Keratinocyte (primary cell): ENCODE results near the gene ABCC8. TPM values are rescaled to one million over a fixed set of nuclear protein-coding genes. Genes with fewer than 3 reads are reported as not detected.

ENCODE experiments used
- DNase-seq: peaks from one replicate; pipeline ENCODE4 v3.0.0-alpha.2; 2011; ENCODE audit warnings: low read depth, missing footprints, low spot score
- FAIRE-seq: peaks from 2 replicates; lab custom pipeline; 2011; peaks lifted over from hg19 to GRCh38; lab: Jason Lieb, UNC
- H2AFZ ChIP-seq: 2 replicates; pipeline ENCODE4 v1.6.0; 2012; ENCODE audit warnings: low read length, control low read depth, inconsistent platforms; ENCODE audit not compliant: control insufficient read depth
- H3K27ac ChIP-seq: 2 replicates; pipeline ENCODE4 v1.5.1; 2011; ENCODE audit warnings: low read length; ENCODE audit not compliant: control insufficient read depth, insufficient read depth
- H3K27me3 ChIP-seq: 3 replicates; pipeline ENCODE4 v1.6.0; 2011; ENCODE audit warnings: low read length; ENCODE audit not compliant: control insufficient read depth, insufficient read depth; ENCODE audit errors: extremely low read depth
- H3K36me3 ChIP-seq, 2 experiments: 2 replicates in 1 of 2; 3 replicates in 1 of 2; pipeline ENCODE4 v1.5.1; 2011; ENCODE audit warnings: low read length in 2 of 2, mild to moderate bottlenecking in 1 of 2; ENCODE audit not compliant: control insufficient read depth in 2 of 2, insufficient read depth in 2 of 2; ENCODE audit errors: extremely low read depth in 1 of 2
- H3K4me1 ChIP-seq: 3 replicates; pipeline ENCODE4 v1.5.1; 2011; ENCODE audit warnings: low read length; ENCODE audit not compliant: control insufficient read depth, insufficient read depth; ENCODE audit errors: extremely low read depth
- H3K4me2 ChIP-seq: 3 replicates; pipeline ENCODE4 v1.6.0; 2011; ENCODE audit warnings: low read depth, low read length; ENCODE audit not compliant: control insufficient read depth, insufficient read depth; ENCODE audit errors: extremely low read depth
- H3K4me3 ChIP-seq, 3 experiments: fragments of 200-600 bp in 1 of 3; sonication (generic) in 1 of 3; 2 replicates in 2 of 3; 3 replicates in 1 of 3; pipeline ENCODE4 v1.5.1; 2011 to 2016; ENCODE audit warnings: low read length in 3 of 3, mild to moderate bottlenecking in 3 of 3, control low read depth in 2 of 3, inconsistent platforms in 1 of 3, low read depth in 1 of 3, mixed read lengths in 1 of 3, mixed run types in 1 of 3, moderate library complexity in 1 of 3; ENCODE audit not compliant: control insufficient read depth in 2 of 3, insufficient read depth in 2 of 3; ENCODE audit errors: extremely low read depth in 1 of 3
- H3K79me2 ChIP-seq: 2 replicates; pipeline ENCODE4 v1.6.0; 2012; ENCODE audit warnings: low read length; ENCODE audit not compliant: control insufficient read depth, insufficient read depth
- H3K9ac ChIP-seq: 3 replicates; pipeline ENCODE4 v1.6.0; 2011; ENCODE audit warnings: low read length; ENCODE audit not compliant: control insufficient read depth, insufficient read depth; ENCODE audit errors: extremely low read depth
- H3K9me1 ChIP-seq: 3 replicates; pipeline ENCODE4 v1.6.0; 2011; ENCODE audit warnings: low read length; ENCODE audit not compliant: control insufficient read depth, insufficient read depth; ENCODE audit errors: extremely low read depth
- H3K9me3 ChIP-seq: 2 replicates; pipeline ENCODE4 v1.5.1; 2012; ENCODE audit warnings: low read depth, low read length; ENCODE audit not compliant: control insufficient read depth
- H4K20me1 ChIP-seq: 3 replicates; pipeline ENCODE4 v1.6.0; 2011; ENCODE audit warnings: low read length; ENCODE audit not compliant: control insufficient read depth, insufficient read depth; ENCODE audit errors: extremely low read depth
- EZH2 ChIP-seq: IDR thresholded peaks from one replicate; pipeline ENCODE4 v1.6.1; 2012; ENCODE audit warnings: inconsistent platforms, mild to moderate bottlenecking, low read length, moderate library complexity
- dilution Hi-C: fragments of 300-500 bp; cut with MboI; formaldehyde crosslinking; loops from one replicate; pipeline ENCODE4 v1.7.0; 2020; ENCODE audit warnings: low sequenced_read_pairs; ENCODE audit not compliant: extremely low pct_ligation_motif_present
- polyA plus RNA-seq, 5 experiments: library from polyadenylated mRNA; depleted of rRNA in 3 of 5; stranded (reverse) in 3 of 5; stranded (forward) in 1 of 5; unstranded in 1 of 5; fragments of >200 nt; gene quantifications; 1 replicate in 1 of 5; 2 replicates in 3 of 5; 3 replicates in 1 of 5; pipeline versions ENCODE4 v1.2.1 to v1.2.3, GENCODE V29; 2011 to 2012; ENCODE audit warnings: missing spikeins in 2 of 5, low read depth in 1 of 5, low replicate concordance in 1 of 5
- TF ChIP-seq, protein P1 (sequence below), 3 experiments: IDR thresholded peaks in 1 of 3; conservative IDR thresholded peaks in 1 of 3; optimal IDR thresholded peaks in 1 of 3; 2 replicates in 2 of 3; 3 replicates in 1 of 3; pipeline versions ENCODE3 to v1.5.1; 2011; ENCODE audit warnings: low read length in 3 of 3, mild to moderate bottlenecking in 3 of 3, moderate library complexity in 2 of 3, control low read depth in 1 of 3, inconsistent platforms in 1 of 3; ENCODE audit not compliant: insufficient read depth in 2 of 3; ENCODE audit errors: extremely low read depth in 1 of 3

Gene ABCC8
- polyA plus RNA-seq, 1 donor (not counting 4 experiments of a cell fraction or from before 2014, with no cell fraction given): not detected

DNA sequence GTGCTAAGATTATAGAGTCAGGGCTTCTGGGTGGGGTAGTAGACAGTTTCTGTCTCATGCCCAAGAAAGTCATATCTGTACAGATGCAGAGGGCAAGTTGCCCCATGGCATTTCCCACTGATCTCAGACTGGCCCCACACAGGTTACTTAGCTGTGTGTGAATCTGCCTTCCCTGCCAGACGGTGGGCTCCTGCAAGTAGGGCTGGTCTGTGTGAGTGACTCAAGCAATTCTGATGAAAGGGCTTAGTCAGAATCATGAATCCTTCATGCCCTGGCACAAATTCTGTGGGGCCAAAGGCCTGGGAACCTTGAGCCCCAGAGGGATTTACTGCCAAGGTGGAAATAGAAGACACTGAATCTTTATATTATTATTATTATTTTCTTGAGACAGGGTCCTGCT, 37.2 kb upstream of the ABCC8 start:
- no peak overlapping the region for H3K4me2 ChIP-seq
- no peak for FAIRE-seq
- H3K9ac ChIP-seq: no peak overlapping the region
- no peaks in the 10 kb centered on the region for H4K20me1 ChIP-seq
- dilution Hi-C loops: no loop called here
- H3K4me3 ChIP-seq: no peak overlapping the region
- DNase-seq: no peak
- H3K4me1 ChIP-seq: no peaks in the 10 kb centered on the region
- no peaks in the 10 kb centered on the region for H3K36me3 ChIP-seq
- no peaks in the 10 kb centered on the region for H3K9me1 ChIP-seq
- H3K27me3 ChIP-seq: peaks cover 12% of the 10 kb centered on the region
- H3K9me3 ChIP-seq: no peaks in the 10 kb centered on the region
- no peak overlapping the region for H3K27ac ChIP-seq
- TF ChIP-seq, protein P1, sequence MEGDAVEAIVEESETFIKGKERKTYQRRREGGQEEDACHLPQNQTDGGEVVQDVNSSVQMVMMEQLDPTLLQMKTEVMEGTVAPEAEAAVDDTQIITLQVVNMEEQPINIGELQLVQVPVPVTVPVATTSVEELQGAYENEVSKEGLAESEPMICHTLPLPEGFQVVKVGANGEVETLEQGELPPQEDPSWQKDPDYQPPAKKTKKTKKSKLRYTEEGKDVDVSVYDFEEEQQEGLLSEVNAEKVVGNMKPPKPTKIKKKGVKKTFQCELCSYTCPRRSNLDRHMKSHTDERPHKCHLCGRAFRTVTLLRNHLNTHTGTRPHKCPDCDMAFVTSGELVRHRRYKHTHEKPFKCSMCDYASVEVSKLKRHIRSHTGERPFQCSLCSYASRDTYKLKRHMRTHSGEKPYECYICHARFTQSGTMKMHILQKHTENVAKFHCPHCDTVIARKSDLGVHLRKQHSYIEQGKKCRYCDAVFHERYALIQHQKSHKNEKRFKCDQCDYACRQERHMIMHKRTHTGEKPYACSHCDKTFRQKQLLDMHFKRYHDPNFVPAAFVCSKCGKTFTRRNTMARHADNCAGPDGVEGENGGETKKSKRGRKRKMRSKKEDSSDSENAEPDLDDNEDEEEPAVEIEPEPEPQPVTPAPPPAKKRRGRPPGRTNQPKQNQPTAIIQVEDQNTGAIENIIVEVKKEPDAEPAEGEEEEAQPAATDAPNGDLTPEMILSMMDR (optimal IDR thresholded peaks at IDR 0.05 in 1 of 3, IDR thresholded peaks at IDR 0.05 in 1 of 3, conservative IDR thresholded peaks at IDR 0.05 in 1 of 3; ENCODE audit: extremely low read depth in 1 of 3, insufficient read depth in 2 of 3, low read length in 3 of 3): no peak
- no peak for TF ChIP-seq EZH2
- H2AFZ ChIP-seq: no peak overlapping the region
- no peaks in the 10 kb centered on the region for H3K79me2 ChIP-seq

DNA sequence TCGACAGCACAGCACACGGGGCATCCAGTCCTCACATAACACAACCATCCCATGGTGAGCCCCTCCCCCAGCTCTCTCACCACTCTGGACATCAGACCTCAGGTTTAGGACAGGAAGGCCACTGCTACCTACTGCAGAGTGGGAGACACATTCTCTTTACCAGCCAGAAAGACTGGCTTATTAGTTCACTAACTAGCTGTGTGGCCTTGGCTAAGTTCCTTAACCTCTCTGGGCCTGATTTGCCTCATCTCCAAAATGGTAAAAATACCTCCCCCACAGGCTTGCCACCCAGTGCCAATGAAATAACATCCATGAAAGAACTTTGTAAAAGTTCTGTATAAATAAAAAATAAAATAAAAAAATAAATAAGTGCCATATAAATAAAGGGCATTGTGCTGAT, 35.5 kb upstream of the ABCC8 start:
- H3K4me2 ChIP-seq: no peak overlapping the region
- no peaks in the 10 kb centered on the region for H4K20me1 ChIP-seq
- no peaks in the 10 kb centered on the region for H3K79me2 ChIP-seq
- dilution Hi-C loops: no loop called here
- no peaks in the 10 kb centered on the region for H3K4me1 ChIP-seq
- no peak for DNase-seq
- no peaks in the 10 kb centered on the region for H3K9me1 ChIP-seq
- H2AFZ ChIP-seq: no peak overlapping the region
- H3K27me3 ChIP-seq: peaks cover 11% of the 10 kb centered on the region
- H3K27ac ChIP-seq: no peak overlapping the region
- TF ChIP-seq EZH2: no peak
- TF ChIP-seq, protein P1 (optimal IDR thresholded peaks at IDR 0.05 in 1 of 3, IDR thresholded peaks at IDR 0.05 in 1 of 3, conservative IDR thresholded peaks at IDR 0.05 in 1 of 3; ENCODE audit: extremely low read depth in 1 of 3, insufficient read depth in 2 of 3, low read length in 3 of 3): no peak
- H3K4me3 ChIP-seq: no peak overlapping the region
- FAIRE-seq: no peak
- no peak overlapping the region for H3K9ac ChIP-seq
- no peaks in the 10 kb centered on the region for H3K9me3 ChIP-seq
- H3K36me3 ChIP-seq: no peaks in the 10 kb centered on the region
